Neuronal stem cell (in vitro differentiated cells): ENCODE data around the gene TLL2.

Source experiments
- DNase-seq: peaks from one replicate; pipeline ENCODE4 v3.0.0-alpha.2; 2013; ENCODE audit warnings: low spot score
- H2AFZ ChIP-seq: one replicate; pipeline ENCODE4 v1.6.1; 2013; ENCODE audit warnings: mild to moderate bottlenecking, low read length, inconsistent platforms
- H2AK5ac ChIP-seq: 2 replicates; pipeline ENCODE4 v1.6.1; 2013; ENCODE audit warnings: low read depth, mild to moderate bottlenecking, inconsistent platforms, low read length, moderate library complexity, mixed read lengths
- H2BK120ac ChIP-seq: 2 replicates; pipeline ENCODE4 v1.6.1; 2013; ENCODE audit warnings: low read depth, mild to moderate bottlenecking, inconsistent platforms, low read length, moderate library complexity, mixed read lengths
- H2BK12ac ChIP-seq: one replicate; pipeline ENCODE4 v1.6.1; 2013; ENCODE audit warnings: low read length, inconsistent platforms
- H2BK15ac ChIP-seq: 2 replicates; pipeline ENCODE4 v1.6.1; 2013; ENCODE audit warnings: mild to moderate bottlenecking, low read length, inconsistent platforms, mixed read lengths
- H2BK5ac ChIP-seq: one replicate; pipeline ENCODE4 v1.6.1; 2013; ENCODE audit warnings: inconsistent platforms, mild to moderate bottlenecking, low read length, moderate library complexity
- H3K14ac ChIP-seq: one replicate; pipeline ENCODE4 v1.6.1; 2013; ENCODE audit warnings: low read length, inconsistent platforms
- H3K18ac ChIP-seq: 2 replicates; pipeline ENCODE4 v1.6.1; 2013; ENCODE audit warnings: low read length, inconsistent platforms
- H3K23ac ChIP-seq: 2 replicates; pipeline ENCODE4 v1.6.1; 2013; ENCODE audit warnings: low read depth, mild to moderate bottlenecking, mixed read lengths, low read length, inconsistent platforms; ENCODE audit not compliant: poor library complexity
- H3K27ac ChIP-seq: replicated peaks from 3 replicates; pipeline ENCODE4 v1.5.1; 2013; ENCODE audit warnings: low read length, inconsistent platforms
- H3K27me3 ChIP-seq, 3 experiments: 2 replicates each; pipeline ENCODE4 v1.6.1; 2013; ENCODE audit warnings: low read length in 3 of 3, mild to moderate bottlenecking in 2 of 3, inconsistent platforms in 1 of 3, low read depth in 1 of 3, mixed read lengths in 1 of 3, moderate library complexity in 1 of 3; ENCODE audit not compliant: control insufficient read depth in 3 of 3, insufficient read depth in 3 of 3
- H3K36me3 ChIP-seq, 2 donors: replicated peaks in 1 of 2; 2 replicates each; pipeline ENCODE4 v1.6.1; 2013; ENCODE audit warnings: low read length in 2 of 2; ENCODE audit not compliant: control insufficient read depth in 2 of 2, insufficient read depth in 2 of 2
- H3K4ac ChIP-seq: 2 replicates; pipeline ENCODE4 v1.6.1; 2013; ENCODE audit warnings: inconsistent platforms, mild to moderate bottlenecking, low read length, moderate library complexity
- H3K4me1 ChIP-seq, 2 donors: 1 replicate in 1 of 2; 2 replicates in 1 of 2; pipeline ENCODE4 v1.6.1; 2013; ENCODE audit warnings: low read length in 2 of 2, low read depth in 1 of 2; ENCODE audit not compliant: control insufficient read depth in 2 of 2, insufficient read depth in 1 of 2
- H3K4me2 ChIP-seq: one replicate; pipeline ENCODE4 v1.6.1; 2013; ENCODE audit warnings: mild to moderate bottlenecking, low read length, inconsistent platforms; ENCODE audit not compliant: insufficient read depth, poor library complexity, severe bottlenecking
- H3K4me3 ChIP-seq, 2 donors: 2 replicates each; pipeline ENCODE4 v1.5.1; 2013; ENCODE audit warnings: low read length in 2 of 2, mild to moderate bottlenecking in 2 of 2, inconsistent platforms in 1 of 2, moderate library complexity in 1 of 2
- H3K79me1 ChIP-seq: one replicate; pipeline ENCODE4 v1.6.1; 2013; ENCODE audit warnings: low read depth, mild to moderate bottlenecking, inconsistent platforms, low read length, moderate library complexity
- H3K9ac ChIP-seq: one replicate; pipeline ENCODE4 v1.6.1; 2013; ENCODE audit warnings: mild to moderate bottlenecking, low read depth, low read length, inconsistent platforms; ENCODE audit not compliant: poor library complexity
- H3K9me3 ChIP-seq, 2 donors: replicated peaks in 1 of 2; 2 replicates each; pipeline versions ENCODE3 to v1.6.1; 2013; ENCODE audit warnings: low read length in 2 of 2, mild to moderate bottlenecking in 2 of 2, inconsistent platforms in 1 of 2, low read depth in 1 of 2, mixed read lengths in 1 of 2, moderate library complexity in 1 of 2; ENCODE audit not compliant: control insufficient read depth in 2 of 2, insufficient read depth in 1 of 2
- H4K8ac ChIP-seq: one replicate; pipeline ENCODE4 v1.6.1; 2013; ENCODE audit warnings: low read depth, mild to moderate bottlenecking, inconsistent platforms, low read length, moderate library complexity
- H4K91ac ChIP-seq: one replicate; pipeline ENCODE4 v1.6.1; 2013; ENCODE audit warnings: low read length, low read depth, mild to moderate bottlenecking, inconsistent platforms; ENCODE audit not compliant: poor library complexity
- WGBS, 2 donors: extraction: QIAGEN DNeasy Blood & Tissue Kit; methylation state at CpG; one replicate each; pipeline ENCODE4 v1.1.7; 2013; ENCODE audit warnings: missing lambda C conversion rate in 2 of 2, mixed read lengths in 1 of 2; ENCODE audit not compliant: insufficient read length in 2 of 2, insufficient replicate concordance in 1 of 2; ENCODE audit errors: extremely low coverage in 2 of 2; 5-methylcytosine and 5-hydroxymethylcytosine counted together

TLL2 gene

GRCh38 chr10:96470116-96470743, 43.5 kb downstream of the TLL2 start:
- Histone ChIP-seq H3K79me1 (no peaks in the 10 kb centered on the region), H3K18ac (no peak overlapping the region), H3K4me2 (no peak overlapping the region), H4K8ac (no peak overlapping the region), H2BK5ac (no peak overlapping the region), H3K36me3 (no peaks in the 10 kb centered on the region), H3K27ac (no peak overlapping the region), H2BK120ac (no peak overlapping the region), H3K4me1 (peaks cover 0 to 12% of the 10 kb centered on the region in 2 donors), H4K91ac (no peak overlapping the region), H3K27me3 (peaks cover 0 to 24% (median 0%) of the 10 kb centered on the region in 3 experiments), H2AK5ac (no peak overlapping the region), H2AFZ (no peak overlapping the region), H3K9ac (no peak overlapping the region), H2BK12ac (no peak overlapping the region), H3K9me3 (peaks cover 0 to 4% of the 10 kb centered on the region in 2 donors), H3K23ac (no peak overlapping the region), H3K4me3 (no peak overlapping the region), H3K14ac (no peak overlapping the region), H2BK15ac (no peak overlapping the region), H3K4ac (no peak overlapping the region)
- peak; percentile 39 for DNase-seq
- WGBS, 2 donors: no CpG with 5 or more reads among the region's 4 CpGs

- Histone ChIP-seq H3K27ac (no peak overlapping the region), H2BK12ac (no peak overlapping the region), H3K27me3 (peaks cover 0 to 10% (median 0%) of the 10 kb centered on the region in 3 experiments), H3K4me2 (no peak overlapping the region), H3K9ac (no peak overlapping the region), H3K4ac (no peak overlapping the region), H3K9me3 (no peaks in the 10 kb centered on the region), H3K23ac (no peak overlapping the region), H2AFZ (no peak overlapping the region), H2BK120ac (no peak overlapping the region), H3K18ac (peak overlapping the region; percentile 68), H3K79me1 (no peaks in the 10 kb centered on the region), H2BK15ac (no peak overlapping the region), H3K4me1 (peaks cover 0 to 5% of the 10 kb centered on the region in 2 donors), H2BK5ac (peak overlapping the region; percentile 19), H4K91ac (no peak overlapping the region), H2AK5ac (no peak overlapping the region), H3K14ac (no peak overlapping the region), H3K36me3 (no peaks in the 10 kb centered on the region), H4K8ac (no peak overlapping the region), H3K4me3 (no peak overlapping the region)
- DNase-seq: no peak
- WGBS, 2 donors: no CpG with 5 or more reads among the region's 5 CpGs
These were observed 44.9 kb downstream of the TLL2 start for GRCh38 chr10:96468845-96469244.

- DNase-seq: no peak
- Histone ChIP-seq H3K4me1 (peaks cover 0 to 2% of the 10 kb centered on the region in 2 donors), H3K4ac (no peak overlapping the region), H2BK120ac (no peak overlapping the region), H3K14ac (no peak overlapping the region), H4K91ac (no peak overlapping the region), H3K18ac (peak overlapping the region; percentile 11), H4K8ac (no peak overlapping the region), H2BK15ac (no peak overlapping the region), H3K27ac (no peak overlapping the region), H3K79me1 (no peaks in the 10 kb centered on the region), H3K4me2 (no peak overlapping the region), H2AK5ac (no peak overlapping the region), H2BK5ac (no peak overlapping the region), H2AFZ (no peak overlapping the region), H3K4me3 (peak overlapping the region in 1 of 2 donors; percentile 53), H3K27me3 (no peaks in the 10 kb centered on the region), H3K9me3 (no peaks in the 10 kb centered on the region), H3K9ac (no peak overlapping the region), H2BK12ac (no peak overlapping the region), H3K23ac (no peak overlapping the region), H3K36me3 (no peaks in the 10 kb centered on the region)
- no CpG with 5 or more reads among the region's 6 CpGs for WGBS, 2 donors
These were observed 48.1 kb downstream of the TLL2 start for GRCh38 chr10:96465599-96465998.

- no peaks in the 10 kb centered on the region for H3K27me3 ChIP-seq
These were observed 50.2 kb downstream of the TLL2 start for GRCh38 chr10:96463562-96463961.

More at GRCh38 chr10:96463562-96463961, 50.2 kb downstream of the TLL2 start:
- no peak for DNase-seq
- Histone ChIP-seq H3K36me3 (no peaks in the 10 kb centered on the region), H4K91ac (no peak overlapping the region), H4K8ac (no peak overlapping the region), H3K4me2 (no peak overlapping the region), H3K4me1 (no peaks in the 10 kb centered on the region), H3K18ac (no peak overlapping the region), H3K9ac (no peak overlapping the region), H2BK12ac (no peak overlapping the region), H3K27ac (no peak overlapping the region), H3K23ac (no peak overlapping the region), H2BK15ac (no peak overlapping the region), H3K14ac (no peak overlapping the region), H3K4ac (no peak overlapping the region), H2BK120ac (no peak overlapping the region), H3K79me1 (no peaks in the 10 kb centered on the region), H3K9me3 (no peaks in the 10 kb centered on the region), H2AFZ (no peak overlapping the region), H2BK5ac (no peak overlapping the region), H2AK5ac (no peak overlapping the region), H3K4me3 (no peak overlapping the region)
- no CpG with 5 or more reads among the region's 3 CpGs for WGBS, 2 donors
